Natural killer cell (primary cell): ENCODE measurements around the gene RASA2. TPM values are rescaled to one million over a fixed set of nuclear protein-coding genes. Genes with fewer than 3 reads are reported as not detected.

Source experiments
- ATAC-seq, 3 donors: fragments of 150-1000 bp in 2 of 3; fragments of 200-7000 bp in 1 of 3; cut with Tn5 transposase; 1 replicate in 1 of 3; 2 replicates in 2 of 3; pipeline ENCODE4 v1.10.0; 2021; ENCODE audit warnings: mild to moderate bottlenecking in 2 of 3, moderate library complexity in 2 of 3
- DNase-seq, 2 donors: peaks; one replicate each; pipeline versions ENCODE4 v3.0.0 to v3.0.0-alpha.2; 2013 to 2021; ENCODE audit warnings: mixed read lengths in 1 of 2
- H3K27ac ChIP-seq: one replicate; pipeline ENCODE4 v1.5.1; 2013; ENCODE audit warnings: mild to moderate bottlenecking, low read length
- H3K27me3 ChIP-seq: one replicate; pipeline ENCODE4 v1.6.1; 2013; ENCODE audit warnings: low read length; ENCODE audit not compliant: control insufficient read depth, insufficient read depth
- H3K36me3 ChIP-seq: one replicate; pipeline ENCODE4 v1.6.1; 2013; ENCODE audit warnings: low read length; ENCODE audit not compliant: control insufficient read depth, insufficient read depth
- H3K4me1 ChIP-seq: one replicate; pipeline ENCODE4 v1.6.1; 2013; ENCODE audit warnings: low read length; ENCODE audit not compliant: control insufficient read depth, insufficient read depth
- H3K4me3 ChIP-seq: one replicate; pipeline ENCODE4 v1.5.1; 2013; ENCODE audit warnings: low read length
- H3K9me3 ChIP-seq: one replicate; pipeline ENCODE4 v1.6.1; 2013; ENCODE audit warnings: low read length; ENCODE audit not compliant: control insufficient read depth, insufficient read depth
- H3K27ac Mint-ChIP-seq, 2 donors: one replicate each; pipeline ENCODE4 v1.8.0; 2022; ENCODE audit warnings: mild to moderate bottlenecking in 2 of 2, mixed read lengths in 2 of 2, moderate library complexity in 1 of 2
- H3K27me3 Mint-ChIP-seq, 2 donors: one replicate each; pipeline ENCODE4 v1.8.0; 2022; ENCODE audit warnings: low read depth in 2 of 2, mixed read lengths in 2 of 2
- H3K36me3 Mint-ChIP-seq: one replicate; pipeline ENCODE4 v1.8.0; 2022; ENCODE audit warnings: mixed read lengths
- H3K4me1 Mint-ChIP-seq, 2 donors: one replicate each; pipeline ENCODE4 v1.8.0; 2022; ENCODE audit warnings: mixed read lengths in 2 of 2
- H3K4me3 Mint-ChIP-seq: one replicate; pipeline ENCODE4 v1.8.0; 2022; ENCODE audit warnings: mild to moderate bottlenecking, moderate library complexity, mixed read lengths
- H3K9me3 Mint-ChIP-seq, 2 donors: one replicate each; pipeline ENCODE4 v1.8.0; 2022; ENCODE audit warnings: mixed read lengths in 2 of 2
- CTCF ChIP-seq: fragments of 200-600 bp; IDR thresholded peaks from one replicate; pipeline ENCODE4 v1.8.0; 2022; ENCODE audit warnings: antibody characterized with exemption
- WGBS: methylation state at CpG from one replicate; pipeline ENCODE4 v1.1.7; 2013; ENCODE audit warnings: missing lambda C conversion rate; ENCODE audit not compliant: insufficient coverage; 5-methylcytosine and 5-hydroxymethylcytosine counted together
- intact Hi-C: fragments of 100-400 bp; cut with micrococcal nuclease; formaldehyde crosslinking; loops from one replicate; pipeline ENCODE4 v1.14.2; 2022
- total RNA-seq, 4 donors: library from RNA; stranded (reverse); fragments of 120-200 nt in 1 of 4; gene quantifications; one replicate each; pipeline versions ENCODE4 v1.2.3 to v1.2.4, GENCODE V29; 2013 to 2022

RASA2 gene
- total RNA-seq, 3 donors from 2014 or later (not counting 1 experiment from before 2014, with no cell fraction given), result 93.9 to 99.4 (median 97.0) TPM

GRCh38 chr3:141507392-141508066, 20.7 kb downstream of the RASA2 start:
- Mint-ChIP-seq H3K27me3 (no peaks in the 10 kb centered on the region), H3K4me1 (peaks cover 47 to 50% of the 10 kb centered on the region in 2 donors), H3K36me3 (no peaks in the 10 kb centered on the region), H3K4me3 (peak overlapping the region; percentile 36), H3K27ac (peak overlapping the region; percentile 31 to 74), H3K9me3 (no peaks in the 10 kb centered on the region)
- ATAC-seq, result peak in 2 of 3 donors; percentile 46 to 56
- Histone ChIP-seq H3K27me3 (no peaks in the 10 kb centered on the region), H3K4me1 (peaks cover 14% of the 10 kb centered on the region), H3K4me3 (no peak overlapping the region), H3K9me3 (no peaks in the 10 kb centered on the region), H3K36me3 (peaks cover 23% of the 10 kb centered on the region), H3K27ac (peak overlapping the region; percentile 27)
- DNase-seq, result no peak
- 47% methylated on average over 1 of the region's 3 CpGs for WGBS
- intact Hi-C loops, result loop anchor here (10.0 kb wide), 1 partner anchor 767 kb away; no protein-coding TSS in a partner anchor
- TF ChIP-seq CTCF, result no peak

- ATAC-seq (peak in 1 of 3 donors; percentile 22), DNase-seq (no peak)
- peak overlapping the region; percentile 31 to 74 for H3K27ac Mint-ChIP-seq
- no peak for TF ChIP-seq CTCF
- no peaks in the 10 kb centered on the region for H3K36me3 Mint-ChIP-seq
- WGBS, result 34% methylated on average over 3 of the region's 3 CpGs
- no peak overlapping the region for H3K4me3 ChIP-seq
- H3K4me1 Mint-ChIP-seq, result peaks cover 50 to 52% of the 10 kb centered on the region in 2 donors
- H3K27me3 Mint-ChIP-seq, result no peaks in the 10 kb centered on the region
- H3K9me3 Mint-ChIP-seq, result no peaks in the 10 kb centered on the region
- no peaks in the 10 kb centered on the region for H3K27me3 ChIP-seq
- H3K27ac ChIP-seq, result no peak overlapping the region
- H3K4me1 ChIP-seq, result peaks cover 14% of the 10 kb centered on the region
- H3K36me3 ChIP-seq, result peaks cover 25% of the 10 kb centered on the region
- no peaks in the 10 kb centered on the region for H3K9me3 ChIP-seq
- intact Hi-C loops, result loop anchor here (10.0 kb wide), 1 partner anchor 767 kb away; no protein-coding TSS in a partner anchor
- no peak overlapping the region for H3K4me3 Mint-ChIP-seq
These were observed 21.2 kb downstream of the RASA2 start for GRCh38 chr3:141508067-141508436.

GRCh38 chr3:141511361-141511760, 24.5 kb downstream of the RASA2 start:
- 89% methylated on average over 4 of the region's 4 CpGs for WGBS
- ATAC-seq (no peak), DNase-seq (no peak)
- Histone ChIP-seq H3K27ac (no peak overlapping the region), H3K9me3 (no peaks in the 10 kb centered on the region), H3K27me3 (no peaks in the 10 kb centered on the region), H3K4me3 (no peak overlapping the region), H3K4me1 (peaks cover 8% of the 10 kb centered on the region), H3K36me3 (peaks cover 30% of the 10 kb centered on the region)
- no peaks in the 10 kb centered on the region for H3K9me3 Mint-ChIP-seq
- H3K36me3 Mint-ChIP-seq, result no peaks in the 10 kb centered on the region
- no peak for TF ChIP-seq CTCF
- H3K4me1 Mint-ChIP-seq, result peaks cover 59 to 66% of the 10 kb centered on the region in 2 donors
- intact Hi-C loops, result no loop called here
- H3K27me3 Mint-ChIP-seq, result no peaks in the 10 kb centered on the region
- peak overlapping the region; percentile 31 to 74 for H3K27ac Mint-ChIP-seq
- no peak overlapping the region for H3K4me3 Mint-ChIP-seq

- H3K36me3 Mint-ChIP-seq, result peaks cover 12% of the 10 kb centered on the region
- no peaks in the 10 kb centered on the region for H3K27me3 Mint-ChIP-seq
- no peak overlapping the region for H3K4me3 ChIP-seq
- H3K9me3 Mint-ChIP-seq, result no peaks in the 10 kb centered on the region
- peak overlapping the region; percentile 64 to 79 for H3K27ac Mint-ChIP-seq
- no peak overlapping the region for H3K27ac ChIP-seq
- H3K36me3 ChIP-seq, result peaks cover 51% of the 10 kb centered on the region
- H3K27me3 ChIP-seq, result no peaks in the 10 kb centered on the region
- no peaks in the 10 kb centered on the region for H3K4me1 ChIP-seq
- no peaks in the 10 kb centered on the region for H3K9me3 ChIP-seq
- no peak overlapping the region for H3K4me3 Mint-ChIP-seq
- no peak for ATAC-seq
- no peak for TF ChIP-seq CTCF
- H3K4me1 Mint-ChIP-seq, result peaks cover 47 to 50% of the 10 kb centered on the region in 2 donors
- no peak for DNase-seq
- intact Hi-C loops, result no loop called here
These were observed 27.6 kb downstream of the RASA2 start for GRCh38 chr3:141514382-141514781.
